ENCODE data around the gene FOXC1.

DNA sequence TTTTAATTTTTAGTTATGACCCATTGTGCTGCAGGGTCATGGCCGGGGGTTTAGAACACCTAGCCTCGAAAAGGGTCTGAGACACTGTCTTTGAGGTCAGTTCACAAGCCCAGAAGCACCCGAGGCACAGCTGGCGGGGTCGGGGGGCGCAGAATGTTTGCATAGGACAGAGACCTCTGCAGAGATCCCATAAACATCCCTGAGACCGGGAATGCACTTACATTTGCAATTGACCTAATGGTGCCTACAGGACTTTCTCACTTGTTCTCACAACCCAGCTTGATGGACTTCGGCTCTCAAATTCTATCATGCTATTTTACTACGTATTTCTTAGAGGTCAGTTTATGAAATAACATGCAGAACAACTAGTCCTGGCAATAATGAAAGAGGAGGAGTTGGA, 33.5 kb upstream of the FOXC1 start:
- TF ChIP-seq, protein P1, sequence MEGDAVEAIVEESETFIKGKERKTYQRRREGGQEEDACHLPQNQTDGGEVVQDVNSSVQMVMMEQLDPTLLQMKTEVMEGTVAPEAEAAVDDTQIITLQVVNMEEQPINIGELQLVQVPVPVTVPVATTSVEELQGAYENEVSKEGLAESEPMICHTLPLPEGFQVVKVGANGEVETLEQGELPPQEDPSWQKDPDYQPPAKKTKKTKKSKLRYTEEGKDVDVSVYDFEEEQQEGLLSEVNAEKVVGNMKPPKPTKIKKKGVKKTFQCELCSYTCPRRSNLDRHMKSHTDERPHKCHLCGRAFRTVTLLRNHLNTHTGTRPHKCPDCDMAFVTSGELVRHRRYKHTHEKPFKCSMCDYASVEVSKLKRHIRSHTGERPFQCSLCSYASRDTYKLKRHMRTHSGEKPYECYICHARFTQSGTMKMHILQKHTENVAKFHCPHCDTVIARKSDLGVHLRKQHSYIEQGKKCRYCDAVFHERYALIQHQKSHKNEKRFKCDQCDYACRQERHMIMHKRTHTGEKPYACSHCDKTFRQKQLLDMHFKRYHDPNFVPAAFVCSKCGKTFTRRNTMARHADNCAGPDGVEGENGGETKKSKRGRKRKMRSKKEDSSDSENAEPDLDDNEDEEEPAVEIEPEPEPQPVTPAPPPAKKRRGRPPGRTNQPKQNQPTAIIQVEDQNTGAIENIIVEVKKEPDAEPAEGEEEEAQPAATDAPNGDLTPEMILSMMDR (IDR thresholded peaks at IDR 0.05) = no peak
- TF ChIP-seq POLR2A (IDR thresholded peaks at IDR 0.05) = no peak
- TF ChIP-seq EP300 (IDR thresholded peaks at IDR 0.05) = no peak

Measured in tibial nerve (tissue), 4 donors.